ENCODE results near the gene FAM174C.

GRCh38 chr19:1295169-1296012 lies 20.1 kb downstream of the FAM174C start:
- TF ChIP-seq CTCF (IDR thresholded peaks at IDR 0.05) (no peak), POLR2A (IDR thresholded peaks at IDR 0.05) (no peak)

All from vagina (tissue), 2 donors.